Effector memory CD8-positive, alpha-beta T cell (primary cell): ENCODE data around the gene RBM42.
"Not testable (repeated sequence)": the region's sequence is repeated elsewhere in the genome, so short reads cannot be mapped to it uniquely, and the experiment has no call there.

Source experiments
- ATAC-seq: fragments of 150-1000 bp; cut with Tn5 transposase; replicated peaks from 2 replicates; pipeline ENCODE4 v1.10.0; 2021; ENCODE audit warnings: mild to moderate bottlenecking, moderate library complexity
- DNase-seq, 3 experiments: peaks; one replicate each; pipeline ENCODE4 v3.0.0; 2021
- H3K27ac Mint-ChIP-seq, 2 donors: one replicate each; pipeline ENCODE4 v1.8.0; 2022; ENCODE audit warnings: mild to moderate bottlenecking in 2 of 2, mixed read lengths in 2 of 2, moderate library complexity in 2 of 2
- H3K27me3 Mint-ChIP-seq, 2 donors: one replicate each; pipeline ENCODE4 v1.8.0; 2022; ENCODE audit warnings: mixed read lengths in 2 of 2
- H3K36me3 Mint-ChIP-seq: one replicate; pipeline ENCODE4 v1.8.0; 2022; ENCODE audit warnings: mild to moderate bottlenecking, moderate library complexity, mixed read lengths; ENCODE audit not compliant: insufficient read depth
- H3K4me1 Mint-ChIP-seq, 2 donors: one replicate each; pipeline ENCODE4 v1.8.0; 2022; ENCODE audit warnings: low read depth in 2 of 2, mixed read lengths in 2 of 2
- H3K4me3 Mint-ChIP-seq, 2 donors: one replicate each; pipeline ENCODE4 v1.8.0; 2022; ENCODE audit warnings: mild to moderate bottlenecking in 2 of 2, mixed read lengths in 2 of 2, moderate library complexity in 2 of 2
- H3K9me3 Mint-ChIP-seq, 2 donors: one replicate each; pipeline ENCODE4 v1.8.0; 2022; ENCODE audit warnings: mixed read lengths in 2 of 2
- total RNA-seq, 9 experiments: gene quantifications; one replicate each; lab custom pipeline; 2026; lab: John Stamatoyannopoulos, UW

RBM42 gene
- 29.0 to 82.6 (median 48.7) reads per million in 9 experiments for total RNA-seq

DNA sequence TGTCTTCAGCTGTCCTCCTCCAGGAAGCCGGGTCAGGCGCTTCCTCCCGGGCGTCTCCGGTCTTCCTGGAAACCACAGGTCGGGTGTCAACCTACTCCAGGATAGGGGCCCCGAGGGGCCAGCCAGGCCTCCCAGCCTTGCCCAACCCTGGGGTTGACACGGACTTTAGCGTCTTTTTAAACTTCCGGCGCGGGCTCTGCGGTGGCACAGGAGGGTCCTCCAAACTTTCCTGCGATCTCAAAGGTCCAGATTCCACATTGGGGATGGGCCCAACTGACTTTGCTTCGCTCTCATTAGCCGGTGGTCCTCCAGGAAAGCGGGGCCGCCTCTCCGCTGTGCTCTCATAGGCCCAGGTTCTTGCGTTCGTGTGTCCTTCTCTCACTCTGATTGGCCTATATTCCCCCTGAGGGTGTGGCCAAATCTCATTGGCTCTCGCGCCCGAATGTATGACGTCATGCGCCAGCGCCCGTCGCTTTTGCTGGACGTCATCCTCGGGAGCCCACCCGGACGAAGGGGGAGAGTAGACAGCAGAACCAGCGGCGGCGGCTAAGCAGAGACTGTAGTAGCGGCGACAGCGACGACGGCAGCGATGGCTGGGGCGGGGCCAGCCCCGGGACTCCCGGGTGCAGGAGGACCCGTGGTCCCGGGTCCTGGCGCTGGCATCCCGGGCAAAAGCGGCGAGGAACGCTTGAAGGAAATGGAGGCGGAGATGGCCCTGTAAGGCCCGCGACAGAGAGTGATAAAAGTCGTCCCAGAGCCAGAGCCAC, at the start of gene RBM42:
RBM42 (plus strand) TSS at position 472 of the 767 bp plus-strand sequence; CDS start at position 590, 118 bp downstream.
- Mint-ChIP-seq H3K4me1 (peaks cover 21 to 24% of the 10 kb centered on the region in 2 donors), H3K9me3 (no peaks in the 10 kb centered on the region), H3K36me3 (peaks cover 46% of the 10 kb centered on the region), H3K4me3 (peak within 1 kb of the TSS; percentile 87 to 92), H3K27ac (peak within 1 kb of the TSS; percentile 95 to 96), H3K27me3 (no peaks in the 10 kb centered on the region)
- ATAC-seq (peak; percentile 98), DNase-seq (peak; percentile 97 to 100 (median 98))

DNA sequence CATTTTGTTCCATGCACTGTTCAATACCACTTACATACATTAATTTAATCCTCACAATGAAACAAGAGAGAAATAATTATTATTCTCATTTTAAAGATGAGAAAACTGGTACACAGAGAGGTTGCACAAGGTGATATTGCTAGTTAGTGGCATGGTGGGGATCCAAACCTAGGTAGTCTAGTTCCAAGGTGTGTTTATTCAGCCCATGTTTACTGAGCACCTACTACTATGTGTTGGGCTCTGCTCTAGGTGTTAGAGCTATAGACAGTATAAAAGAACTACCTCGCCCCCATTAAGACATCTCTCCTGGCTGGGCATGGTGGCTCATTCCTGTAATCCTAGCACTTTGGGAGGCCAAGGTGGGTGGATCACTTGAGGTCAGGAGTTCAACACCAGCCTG, 46.1 kb upstream of the RBM42 start:
- Mint-ChIP-seq H3K9me3 (no peaks in the 10 kb centered on the region), H3K4me3 (no peak overlapping the region), H3K27ac (no peak overlapping the region), H3K27me3 (peaks cover 28 to 65% of the 10 kb centered on the region in 2 donors), H3K4me1 (no peaks in the 10 kb centered on the region), H3K36me3 (peaks cover 3% of the 10 kb centered on the region)
- DNase-seq (no peak), ATAC-seq (no peak)

DNA sequence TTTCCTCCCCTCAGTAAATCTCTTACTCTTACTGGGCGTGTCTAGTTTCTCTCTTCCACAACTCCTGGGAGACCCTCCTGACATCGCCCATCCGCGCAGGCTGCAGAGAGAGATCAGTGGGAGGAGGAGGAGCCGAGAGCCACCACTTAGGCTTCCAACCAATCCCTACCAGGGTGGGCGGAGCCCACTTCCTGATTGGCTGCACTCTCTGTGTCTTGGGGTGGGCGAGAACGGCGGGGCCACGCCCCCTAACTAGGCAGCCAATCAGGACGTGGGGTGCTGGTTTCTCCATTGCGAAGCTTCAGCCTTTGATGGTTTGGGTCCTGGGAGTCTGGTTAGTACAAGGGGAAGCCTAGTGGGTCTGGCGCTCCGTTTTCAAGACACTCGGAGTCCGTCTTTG, 43.0 kb upstream of the RBM42 start, which contains the start of gene PMIS2:
PMIS2 (plus strand) TSS at position 326 of the 400 bp plus-strand sequence. CDS start 87 bp downstream, outside the sequence.
- Mint-ChIP-seq H3K9me3 (no peaks in the 10 kb centered on the region), H3K4me1 (no peaks in the 10 kb centered on the region), H3K27ac (peak within 1 kb of the TSS in 1 of 2 donors; percentile 5), H3K36me3 (peaks cover 3% of the 10 kb centered on the region), H3K4me3 (no peak within 1 kb of the TSS), H3K27me3 (peaks cover 22 to 59% of the 10 kb centered on the region in 2 donors)
- DNase-seq (no peak), ATAC-seq (no peak)

- no peaks in the 10 kb centered on the region for H3K9me3 Mint-ChIP-seq
- no peak overlapping the region for H3K27ac Mint-ChIP-seq
- H3K36me3 Mint-ChIP-seq: peaks cover 5% of the 10 kb centered on the region
- no peaks in the 10 kb centered on the region for H3K4me1 Mint-ChIP-seq
- DNase-seq: no peak
- ATAC-seq: no peak
- H3K4me3 Mint-ChIP-seq: no peak overlapping the region
- H3K27me3 Mint-ChIP-seq: peaks cover 22 to 59% of the 10 kb centered on the region in 2 donors
Measured at GRCh38 chr19:35587321-35587720, 41.5 kb upstream of the RBM42 start.

GRCh38 chr19:35590875-35591274, 38.0 kb upstream of the RBM42 start:
- DNase-seq: no peak
- Mint-ChIP-seq H3K4me3 (no peak overlapping the region), H3K9me3 (no peaks in the 10 kb centered on the region), H3K27me3 (peaks cover 14 to 33% of the 10 kb centered on the region in 2 donors), H3K27ac (no peak overlapping the region), H3K36me3 (peaks cover 9% of the 10 kb centered on the region), H3K4me1 (no peaks in the 10 kb centered on the region)
- ATAC-seq: no peak

DNA sequence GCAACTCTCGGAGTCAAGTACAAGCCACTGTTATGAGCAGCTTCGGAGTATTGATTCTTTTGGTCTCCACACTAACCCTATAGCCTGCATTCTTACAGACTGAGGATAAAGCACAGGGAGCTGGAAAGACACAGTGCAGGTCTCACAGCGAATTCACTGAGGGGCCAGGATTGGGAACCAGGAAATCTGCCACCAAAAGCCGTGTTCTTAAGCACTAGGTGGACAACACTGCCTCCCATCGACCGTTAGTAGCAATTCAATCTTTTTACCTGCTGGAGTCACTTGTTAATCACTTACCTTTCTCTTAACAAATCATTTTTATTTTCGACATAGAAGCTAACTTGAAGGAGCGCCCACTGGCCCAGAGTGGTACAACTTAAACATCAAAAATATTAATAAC, 36.6 kb upstream of the RBM42 start:
- H3K9me3 Mint-ChIP-seq: no peaks in the 10 kb centered on the region
- ATAC-seq (no peak), DNase-seq (no peak)
- H3K4me3 Mint-ChIP-seq: no peak overlapping the region
- peaks cover 6% of the 10 kb centered on the region for H3K36me3 Mint-ChIP-seq
- no peak overlapping the region for H3K27ac Mint-ChIP-seq
- peaks cover 8 to 19% of the 10 kb centered on the region in 2 donors for H3K27me3 Mint-ChIP-seq
- H3K4me1 Mint-ChIP-seq: peaks cover 0 to 4% of the 10 kb centered on the region in 2 donors

GRCh38 chr19:35595026-35595425, 33.8 kb upstream of the RBM42 start:
- H3K9me3 Mint-ChIP-seq, DNase-seq, H3K36me3 Mint-ChIP-seq, H3K4me1 Mint-ChIP-seq, H3K4me3 Mint-ChIP-seq, H3K27ac Mint-ChIP-seq, ATAC-seq: not testable (repeated sequence)
- H3K27me3 Mint-ChIP-seq: peaks cover 15 to 31% of the 10 kb centered on the region in 2 donors

- Mint-ChIP-seq H3K4me1 (peaks cover 0 to 4% of the 10 kb centered on the region in 2 donors), H3K27me3 (peaks cover 20 to 40% of the 10 kb centered on the region in 2 donors), H3K4me3 (no peak overlapping the region), H3K36me3 (peaks cover 6% of the 10 kb centered on the region), H3K27ac (no peak overlapping the region), H3K9me3 (no peaks in the 10 kb centered on the region)
- ATAC-seq (no peak), DNase-seq (no peak)
Measured at GRCh38 chr19:35595928-35596327, 32.9 kb upstream of the RBM42 start.

DNA sequence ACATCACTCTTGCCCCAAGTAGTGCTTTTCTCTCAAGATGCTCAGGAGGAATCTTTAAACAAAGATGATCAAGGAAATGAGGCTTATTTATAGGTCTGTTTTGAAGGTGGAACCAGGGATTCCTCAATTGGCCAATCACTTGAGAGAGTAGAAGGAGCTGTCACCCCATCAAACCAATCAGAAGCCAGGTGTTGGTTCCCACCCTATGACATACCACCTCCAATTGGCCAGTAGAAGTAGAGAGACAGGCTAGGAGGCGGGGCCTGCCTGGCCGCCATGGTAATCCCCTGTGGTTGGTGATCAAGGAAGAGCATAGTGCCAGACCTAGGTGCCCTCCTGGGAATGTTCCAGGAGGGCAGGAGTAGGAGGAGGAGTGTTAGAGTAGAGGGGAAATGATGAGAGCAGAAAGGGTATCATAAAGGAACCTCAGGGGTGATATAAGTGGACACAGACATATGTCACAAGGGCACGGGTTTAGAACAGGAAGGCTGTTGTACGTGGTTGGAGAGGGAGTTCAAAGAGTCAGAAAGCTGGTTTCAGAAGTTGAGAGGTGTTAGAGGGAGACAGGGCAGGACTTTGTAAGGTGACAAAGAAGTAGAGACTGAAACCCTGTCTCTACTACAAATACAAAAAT, 32.4 kb upstream of the RBM42 start:
- Mint-ChIP-seq H3K27me3 (peaks cover 20 to 46% of the 10 kb centered on the region in 2 donors), H3K9me3 (no peaks in the 10 kb centered on the region), H3K36me3 (peaks cover 6% of the 10 kb centered on the region), H3K27ac (no peak overlapping the region), H3K4me3 (no peak overlapping the region), H3K4me1 (peaks cover 0 to 4% of the 10 kb centered on the region in 2 donors)
- no peak for DNase-seq
- ATAC-seq: peak; percentile 21

DNA sequence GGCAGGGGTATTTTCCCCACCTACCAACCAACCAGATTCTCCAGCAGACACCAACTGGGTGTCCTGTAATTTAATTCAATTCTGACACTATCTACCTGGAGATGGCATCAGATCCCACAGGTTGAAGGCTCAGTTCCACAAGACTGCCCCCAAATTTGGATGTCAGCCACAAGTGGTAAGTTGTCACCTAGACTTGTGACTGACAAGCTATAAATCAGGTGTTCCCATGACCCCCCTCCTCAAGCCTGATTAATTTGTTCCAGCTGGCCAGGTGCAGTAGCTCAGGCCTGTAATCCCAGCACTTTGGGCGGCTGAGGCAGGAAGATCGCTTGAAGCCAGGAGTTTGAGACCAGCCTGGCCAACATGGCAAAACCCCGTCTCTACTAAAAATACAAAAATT, 26.9 kb upstream of the RBM42 start:
- Mint-ChIP-seq H3K4me3 (no peak overlapping the region), H3K27me3 (peaks cover 12 to 40% of the 10 kb centered on the region in 2 donors), H3K36me3 (peaks cover 2% of the 10 kb centered on the region), H3K27ac (no peak overlapping the region), H3K4me1 (no peaks in the 10 kb centered on the region), H3K9me3 (no peaks in the 10 kb centered on the region)
- ATAC-seq (no peak), DNase-seq (no peak)

GRCh38 chr19:35604436-35604835, 24.4 kb upstream of the RBM42 start:
- H3K27ac Mint-ChIP-seq: not testable (repeated sequence)

DNA sequence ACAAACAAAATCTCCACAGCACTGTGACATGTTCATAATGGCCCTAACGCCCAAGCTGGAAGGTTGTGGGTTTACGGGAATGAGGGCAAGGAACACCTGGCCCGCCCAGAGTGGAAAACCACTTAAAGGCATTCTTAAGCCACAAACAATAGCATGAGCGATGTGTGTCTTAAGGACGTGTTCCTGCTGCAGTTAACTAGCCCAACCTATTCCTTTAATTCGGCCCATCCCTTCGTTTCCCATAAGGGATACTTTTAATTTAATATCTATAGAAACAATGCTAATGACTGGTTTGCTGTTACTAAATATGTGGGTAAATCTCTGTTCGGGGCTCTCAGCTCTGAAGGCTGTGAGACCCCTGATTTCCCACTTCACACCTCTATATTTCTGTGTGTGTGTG, 21.7 kb upstream of the RBM42 start:
- not testable (repeated sequence) for H3K4me3 Mint-ChIP-seq

More at GRCh38 chr19:35604436-35604835, 24.4 kb upstream of the RBM42 start:
- not testable (repeated sequence) for H3K4me1 Mint-ChIP-seq, H3K36me3 Mint-ChIP-seq, ATAC-seq, DNase-seq, H3K9me3 Mint-ChIP-seq, H3K4me3 Mint-ChIP-seq
- peaks cover 5 to 22% of the 10 kb centered on the region in 2 donors for H3K27me3 Mint-ChIP-seq

GRCh38 chr19:35607661-35608060, 21.2 kb upstream of the RBM42 start:
- Mint-ChIP-seq H3K27ac (no peak overlapping the region), H3K36me3 (peaks cover 20% of the 10 kb centered on the region), H3K27me3 (no peaks in the 10 kb centered on the region), H3K9me3 (peaks cover 0 to 6% of the 10 kb centered on the region in 2 donors), H3K4me1 (peaks cover 0 to 14% of the 10 kb centered on the region in 2 donors), H3K4me3 (no peak overlapping the region)
- no peak for DNase-seq
- ATAC-seq: no peak

More for the DNA sequence above, 21.7 kb upstream of the RBM42 start:
- H3K36me3 Mint-ChIP-seq: peaks cover 15% of the 10 kb centered on the region
- not testable (repeated sequence) for H3K4me1 Mint-ChIP-seq, H3K9me3 Mint-ChIP-seq, H3K27me3 Mint-ChIP-seq, H3K27ac Mint-ChIP-seq, ATAC-seq, DNase-seq
